RPMI8226 (cell line): ENCODE data around the gene LDLRAP1.
"Not testable (repeated sequence)": the region's sequence is repeated elsewhere in the genome, so short reads cannot be mapped to it uniquely, and the experiment has no call there.

ENCODE experiments used
- DNase-seq: peaks from one replicate; pipeline ENCODE4 v3.0.0-alpha.2; 2015

Gene LDLRAP1

GRCh38 chr1:25543425-25544242, at the start of gene LDLRAP1:
LDLRAP1 (plus strand) TSS chr1:25543606; CDS start chr1:25543699, 93 bp downstream.
- DNase-seq, result peak; percentile 87

- no peak for DNase-seq
These were observed 48.5 kb upstream of the LDLRAP1 start for GRCh38 chr1:25494952-25495351.

- no peak for DNase-seq
These were observed 42.7 kb upstream of the LDLRAP1 start for GRCh38 chr1:25500694-25501093.

GRCh38 chr1:25501235-25502058, 42.0 kb upstream of the LDLRAP1 start:
- DNase-seq, result no peak

GRCh38 chr1:25502957-25503356, 40.4 kb upstream of the LDLRAP1 start:
- no peak for DNase-seq

GRCh38 chr1:25503551-25504426, 39.6 kb upstream of the LDLRAP1 start:
- DNase-seq, result peak; percentile 67

- DNase-seq, result no peak
These were observed 38.5 kb upstream of the LDLRAP1 start for GRCh38 chr1:25504706-25505595.

GRCh38 chr1:25505656-25506385, 37.6 kb upstream of the LDLRAP1 start:
- DNase-seq, result no peak

GRCh38 chr1:25506566-25507463, 36.6 kb upstream of the LDLRAP1 start:
- DNase-seq, result not testable (repeated sequence)

- no peak for DNase-seq
These were observed 29.7 kb upstream of the LDLRAP1 start for GRCh38 chr1:25513666-25514065.

GRCh38 chr1:25515033-25515432, 28.4 kb upstream of the LDLRAP1 start:
- no peak for DNase-seq

- no peak for DNase-seq
These were observed 26.7 kb upstream of the LDLRAP1 start for GRCh38 chr1:25516686-25517085.

- DNase-seq, result no peak
These were observed 25.7 kb upstream of the LDLRAP1 start for GRCh38 chr1:25517476-25518394.

GRCh38 chr1:25519624-25520023, 23.8 kb upstream of the LDLRAP1 start:
- DNase-seq, result no peak

- DNase-seq, result peak; percentile 78
These were observed 22.9 kb upstream of the LDLRAP1 start for GRCh38 chr1:25520446-25521061.

- no peak for DNase-seq
These were observed 21.3 kb upstream of the LDLRAP1 start for GRCh38 chr1:25522031-25522655.

- no peak for DNase-seq
These were observed 19.9 kb upstream of the LDLRAP1 start for GRCh38 chr1:25523542-25523941.
